HG03159 (cell line): ENCODE data around the gene KDSR.

Source experiments
- ATAC-seq: cut with Tn5 transposase; IDR thresholded peaks from one replicate; pipeline ENCODE4 v1.9.1; 2021; ENCODE audit warnings: mild to moderate bottlenecking, moderate library complexity; ENCODE audit not compliant: unreplicated experiment

The KDSR gene, protein sequence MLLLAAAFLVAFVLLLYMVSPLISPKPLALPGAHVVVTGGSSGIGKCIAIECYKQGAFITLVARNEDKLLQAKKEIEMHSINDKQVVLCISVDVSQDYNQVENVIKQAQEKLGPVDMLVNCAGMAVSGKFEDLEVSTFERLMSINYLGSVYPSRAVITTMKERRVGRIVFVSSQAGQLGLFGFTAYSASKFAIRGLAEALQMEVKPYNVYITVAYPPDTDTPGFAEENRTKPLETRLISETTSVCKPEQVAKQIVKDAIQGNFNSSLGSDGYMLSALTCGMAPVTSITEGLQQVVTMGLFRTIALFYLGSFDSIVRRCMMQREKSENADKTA

DNA sequence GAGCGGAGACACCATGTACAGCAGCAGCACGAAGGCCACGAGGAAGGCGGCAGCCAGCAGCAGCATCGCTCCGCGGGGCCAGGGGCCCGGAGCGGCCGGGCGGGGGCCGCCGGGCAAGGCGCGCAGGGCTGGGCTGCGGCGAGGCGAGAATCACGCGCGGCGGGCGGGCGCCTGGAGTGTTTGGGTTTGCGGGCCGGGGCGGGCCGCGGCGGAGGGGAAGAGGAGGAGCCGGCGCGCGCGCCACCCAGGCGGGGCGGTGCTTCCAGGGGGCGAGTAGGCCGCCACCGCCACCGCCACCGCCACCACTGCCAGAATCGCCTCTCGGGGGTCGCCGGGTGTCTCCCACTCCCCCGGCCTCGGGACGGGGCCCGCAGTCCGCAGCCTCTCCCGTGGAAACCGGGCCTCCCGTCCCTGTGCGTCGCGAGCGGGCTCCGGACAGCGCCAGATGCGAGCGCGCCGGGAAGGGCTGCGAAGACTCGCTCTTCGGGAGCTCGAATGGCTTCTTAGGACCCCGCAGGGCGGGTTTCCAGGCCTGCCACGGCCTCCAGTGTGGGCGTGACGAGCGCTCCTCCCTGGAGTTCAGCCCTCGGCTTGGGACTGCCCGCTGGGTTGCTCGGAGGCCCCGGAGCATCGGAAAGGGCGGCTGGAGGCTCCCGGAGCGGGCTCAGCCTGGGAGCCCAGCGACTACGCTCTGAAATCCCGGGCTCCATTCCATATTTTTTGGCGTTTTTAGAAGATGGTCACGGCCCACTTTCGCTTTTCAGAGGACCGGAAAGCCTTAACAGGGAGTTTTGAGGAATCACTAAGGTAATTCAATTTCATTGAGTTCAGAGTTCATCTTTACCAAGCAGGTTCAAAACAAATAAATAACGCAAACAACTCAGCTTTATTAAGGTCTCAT, at the start of gene KDSR:
Gene KDSR, minus strand, starts transcription at position 154 of the 901 bp plus-strand sequence. Its CDS starts 88 bp downstream, at position 66.
- peak; percentile 83 for ATAC-seq

DNA sequence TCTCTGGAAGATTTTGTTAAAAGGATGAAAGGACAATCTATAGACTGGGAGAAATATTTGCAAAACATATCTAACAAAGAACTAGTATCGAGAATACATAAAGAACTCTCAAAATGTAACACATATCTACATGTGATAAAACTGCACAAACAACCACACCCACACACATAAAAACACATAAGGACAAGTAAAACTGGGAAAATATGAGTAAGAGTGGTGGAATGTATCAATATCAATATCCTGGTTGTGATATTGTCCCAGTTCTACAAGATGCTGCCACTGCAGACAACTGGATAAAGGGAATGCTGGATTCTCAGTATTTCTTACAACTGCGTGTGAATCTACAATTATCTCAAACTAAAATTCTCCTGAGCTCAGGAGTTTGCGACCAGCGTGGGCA, 45.9 kb upstream of the KDSR start:
- ATAC-seq, result no peak

GRCh38 chr18:63410792-63411191, 43.8 kb upstream of the KDSR start:
- ATAC-seq, result no peak

DNA sequence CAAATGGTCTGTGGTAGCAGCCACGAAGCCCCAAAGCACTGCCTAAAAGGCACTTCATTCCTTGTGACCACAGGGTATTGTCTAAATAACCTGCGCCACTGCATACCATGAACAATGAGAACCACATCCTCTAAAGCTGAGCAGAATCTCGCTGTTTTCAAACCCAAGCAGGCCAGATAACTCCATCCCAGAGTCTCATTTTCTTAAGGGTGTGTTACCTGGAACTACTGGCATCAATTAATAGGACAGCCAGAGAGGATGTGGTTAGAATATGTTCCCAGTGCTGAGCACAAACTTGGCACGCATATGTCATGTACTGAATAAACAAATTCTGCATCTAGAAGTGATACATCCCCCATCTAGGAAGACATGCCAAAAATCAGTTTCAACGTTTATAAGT, 42.3 kb upstream of the KDSR start:
- ATAC-seq, result no peak

- no peak for ATAC-seq
These were observed 40.7 kb upstream of the KDSR start for GRCh38 chr18:63407734-63408133.

DNA sequence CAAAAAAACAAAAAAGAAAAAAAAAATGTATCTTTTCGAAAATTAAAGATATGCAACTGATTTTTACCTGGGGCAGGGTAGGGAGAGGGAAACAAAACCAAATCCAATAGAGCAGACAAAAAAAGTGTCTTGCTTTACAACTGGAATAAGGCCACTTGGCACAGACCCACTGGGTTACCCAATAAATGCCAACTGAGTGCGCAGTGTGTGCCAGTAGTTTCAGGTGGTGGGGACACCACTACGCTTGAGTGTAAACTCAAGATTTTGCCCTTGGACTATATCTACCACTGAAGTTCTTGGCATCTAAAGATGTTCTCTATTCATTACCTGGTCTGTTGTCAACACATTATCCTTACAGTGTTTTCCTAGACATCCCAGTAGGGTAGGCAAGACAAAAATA, 39.0 kb upstream of the KDSR start:
- no peak for ATAC-seq

GRCh38 chr18:63402246-63403162, 35.5 kb upstream of the KDSR start:
- no peak for ATAC-seq

DNA sequence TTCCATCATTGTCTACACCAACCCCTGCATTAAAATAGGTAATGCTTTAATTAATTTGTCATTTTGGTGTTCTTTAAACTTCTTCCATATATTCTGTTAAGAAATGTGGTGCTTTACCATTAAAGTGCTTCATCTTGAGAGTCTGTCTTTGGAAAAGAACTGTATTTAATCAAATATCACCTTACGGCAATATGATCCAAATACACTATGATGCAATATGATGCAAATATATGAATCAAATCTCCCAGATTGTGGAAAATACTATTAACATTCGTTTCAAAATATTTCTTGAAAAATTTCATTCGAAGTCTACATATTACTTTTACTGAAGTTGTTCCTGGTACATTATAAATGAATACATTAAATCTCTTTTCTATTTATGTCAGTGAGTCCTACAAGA, 32.3 kb upstream of the KDSR start:
- ATAC-seq, result no peak

DNA sequence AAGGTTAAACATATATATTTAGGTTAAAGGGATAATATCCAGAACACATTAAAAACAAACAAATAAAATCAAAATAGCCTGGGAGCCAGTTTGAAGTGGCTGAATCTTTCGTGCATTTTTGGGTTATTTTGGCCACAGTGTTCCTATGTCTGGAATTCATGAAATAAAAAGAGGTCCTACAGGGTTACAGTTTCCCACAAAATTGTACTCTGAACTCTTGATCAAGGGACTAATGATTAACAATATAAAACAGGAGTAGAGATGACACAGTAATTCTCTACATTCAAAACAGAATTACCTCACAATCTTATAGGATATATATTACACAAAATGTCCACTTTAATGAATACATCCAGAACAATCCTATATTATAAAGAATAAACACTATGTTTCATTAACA, 30.3 kb upstream of the KDSR start:
- ATAC-seq, result no peak

DNA sequence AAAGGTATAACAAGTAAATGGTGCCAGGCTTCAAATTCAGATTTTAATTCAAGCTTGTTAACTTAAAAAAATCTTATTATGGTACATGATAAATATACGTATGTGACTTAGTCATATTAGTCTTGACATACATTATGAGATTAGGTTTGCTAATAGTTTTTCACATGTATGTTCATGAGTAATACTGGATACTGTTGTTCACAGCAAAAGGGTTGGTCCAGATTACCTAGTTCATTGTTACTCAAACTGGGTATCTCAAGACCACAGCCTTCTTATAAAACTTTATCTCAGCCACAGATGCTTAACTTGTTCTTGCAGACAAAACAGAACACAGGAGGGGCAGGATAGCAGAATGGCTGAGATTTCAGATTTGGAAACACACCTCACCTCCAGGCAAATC, 28.5 kb upstream of the KDSR start:
- no peak for ATAC-seq

DNA sequence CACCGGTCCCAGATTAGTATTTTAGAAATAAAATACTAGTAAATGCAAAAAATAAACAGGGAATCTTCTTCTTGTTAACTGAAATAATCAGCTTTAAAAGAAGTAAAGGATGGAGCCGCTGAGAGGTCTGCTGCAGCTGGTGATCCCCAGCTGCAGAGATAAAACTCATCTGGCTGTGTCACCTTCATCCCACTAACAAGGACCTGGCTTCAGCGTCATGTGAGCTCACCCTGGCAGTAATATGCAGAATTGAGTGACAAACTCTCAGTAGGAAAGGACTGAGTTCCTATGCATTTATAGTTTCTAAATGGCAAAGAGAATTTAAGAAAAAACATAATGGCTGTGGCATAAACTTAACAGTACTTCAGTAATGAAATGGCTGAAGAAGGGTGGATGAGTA, 27.9 kb upstream of the KDSR start:
- no peak for ATAC-seq

GRCh38 chr18:63387861-63388260, 20.9 kb upstream of the KDSR start:
- ATAC-seq, result no peak

GRCh38 chr18:63382843-63383242, 15.8 kb upstream of the KDSR start:
- ATAC-seq, result no peak

DNA sequence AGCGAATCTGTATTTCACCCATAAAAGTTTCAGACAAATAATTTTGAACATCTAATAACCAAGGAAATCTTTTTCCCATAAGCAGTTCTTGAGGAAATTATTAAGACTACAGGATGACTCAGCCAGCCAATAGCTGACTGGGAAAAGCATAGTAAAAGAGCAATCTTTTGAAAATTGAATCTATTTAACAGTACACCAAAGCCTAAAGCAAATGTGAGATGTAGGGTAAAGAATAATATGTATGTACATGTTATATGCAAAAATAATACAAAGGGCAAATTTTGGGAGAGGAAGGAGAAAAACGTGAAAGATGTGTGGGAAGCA, 12.6 kb upstream of the KDSR start:
- no peak for ATAC-seq

- no peak for ATAC-seq
These were observed 12.1 kb upstream of the KDSR start for GRCh38 chr18:63378919-63379638.

- ATAC-seq, result no peak
These were observed 10.4 kb upstream of the KDSR start for GRCh38 chr18:63377275-63377980.

- no peak for ATAC-seq
These were observed 9.5 kb upstream of the KDSR start for GRCh38 chr18:63376538-63376937.

DNA sequence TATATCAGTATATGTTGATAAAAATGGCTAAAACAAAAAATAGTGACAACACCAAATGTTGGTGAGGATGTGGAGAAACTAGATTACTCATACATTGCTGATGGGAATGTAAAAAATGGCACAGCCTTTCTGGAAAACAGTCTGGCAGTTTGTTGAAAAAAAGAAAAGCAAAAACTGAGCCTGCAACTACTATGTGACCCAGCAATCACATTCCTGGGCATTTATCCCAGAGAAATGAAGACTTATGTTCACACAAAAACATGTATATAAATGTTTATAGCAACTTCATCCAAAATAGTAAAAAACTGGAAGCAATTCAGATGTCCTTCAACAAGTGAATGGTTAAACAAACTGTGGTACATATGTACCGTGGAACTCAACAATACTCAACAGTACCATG, 7.5 kb upstream of the KDSR start:
- ATAC-seq, result no peak

- ATAC-seq, result no peak
These were observed 6.2 kb upstream of the KDSR start for GRCh38 chr18:63373161-63373560.

- ATAC-seq, result no peak
These were observed 1.6 kb upstream of the KDSR start for GRCh38 chr18:63368611-63369010.
